RPMI7951 (cell line): ENCODE data around the gene SHC2. TPM values are rescaled to one million over a fixed set of nuclear protein-coding genes. Genes with fewer than 3 reads are reported as not detected.
"Not testable (repeated sequence)": the region's sequence is repeated elsewhere in the genome, so short reads cannot be mapped to it uniquely, and the experiment has no call there.

Source experiments
- DNase-seq: peaks from one replicate; pipeline ENCODE4 v3.0.0-alpha.2; 2012; ENCODE audit warnings: low read depth
- total RNA-seq: library from RNA; depleted of rRNA; stranded (reverse); fragments of >200 nt; shearing (Covaris generic); gene quantifications from 2 replicates; pipeline ENCODE4 v1.2.3, GENCODE V29; 2014

SHC2 gene
- total RNA-seq, 1 experiment from 2014 or later, result not detected

DNA sequence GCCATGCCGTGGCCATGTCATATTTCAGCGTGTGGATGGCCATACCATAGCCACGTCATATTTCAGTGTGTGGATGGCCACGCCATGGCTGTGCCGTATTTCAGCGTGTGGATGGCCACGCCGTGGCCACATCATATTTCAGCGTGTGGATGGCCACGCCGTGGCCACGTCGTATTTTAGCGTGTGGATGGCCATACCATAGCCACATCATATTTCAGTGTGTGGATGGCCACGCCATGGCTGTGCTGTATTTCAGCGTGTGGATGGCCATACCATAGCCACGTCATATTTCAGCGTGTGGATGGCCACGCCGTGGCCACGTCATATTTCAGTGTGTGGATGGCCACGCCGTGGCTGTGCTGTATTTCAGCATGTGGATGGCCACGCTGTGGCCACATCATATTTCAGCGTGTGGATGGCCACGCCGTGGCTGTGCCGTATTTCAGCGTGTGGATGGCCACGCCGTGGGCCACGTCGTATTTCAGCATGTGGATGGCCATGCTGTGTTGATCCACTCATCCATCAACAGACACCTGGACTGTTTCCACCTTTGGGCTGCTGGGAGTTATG, 9.8 kb downstream of the SHC2 start:
- not testable (repeated sequence) for DNase-seq

DNA sequence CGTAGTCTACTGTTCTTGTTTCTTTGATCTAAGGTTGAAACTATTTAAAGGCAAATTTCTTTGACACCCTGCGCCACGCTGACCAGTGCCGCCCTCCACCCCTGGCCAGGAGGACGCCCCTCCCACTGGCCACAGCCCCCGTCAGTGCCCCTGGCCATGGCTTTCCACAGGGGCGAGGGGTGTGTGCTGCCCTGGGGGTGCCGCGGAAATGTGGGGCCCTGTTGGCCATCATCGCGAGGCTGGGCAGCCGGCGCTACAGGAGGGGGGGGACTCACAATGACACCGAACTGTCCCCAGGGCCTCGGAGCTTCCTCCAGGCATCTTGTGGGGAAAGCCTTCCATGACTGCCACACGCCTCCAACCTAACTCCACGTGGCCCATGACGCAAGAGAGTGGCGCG, 10.9 kb downstream of the SHC2 start:
- DNase-seq, result no peak

DNA sequence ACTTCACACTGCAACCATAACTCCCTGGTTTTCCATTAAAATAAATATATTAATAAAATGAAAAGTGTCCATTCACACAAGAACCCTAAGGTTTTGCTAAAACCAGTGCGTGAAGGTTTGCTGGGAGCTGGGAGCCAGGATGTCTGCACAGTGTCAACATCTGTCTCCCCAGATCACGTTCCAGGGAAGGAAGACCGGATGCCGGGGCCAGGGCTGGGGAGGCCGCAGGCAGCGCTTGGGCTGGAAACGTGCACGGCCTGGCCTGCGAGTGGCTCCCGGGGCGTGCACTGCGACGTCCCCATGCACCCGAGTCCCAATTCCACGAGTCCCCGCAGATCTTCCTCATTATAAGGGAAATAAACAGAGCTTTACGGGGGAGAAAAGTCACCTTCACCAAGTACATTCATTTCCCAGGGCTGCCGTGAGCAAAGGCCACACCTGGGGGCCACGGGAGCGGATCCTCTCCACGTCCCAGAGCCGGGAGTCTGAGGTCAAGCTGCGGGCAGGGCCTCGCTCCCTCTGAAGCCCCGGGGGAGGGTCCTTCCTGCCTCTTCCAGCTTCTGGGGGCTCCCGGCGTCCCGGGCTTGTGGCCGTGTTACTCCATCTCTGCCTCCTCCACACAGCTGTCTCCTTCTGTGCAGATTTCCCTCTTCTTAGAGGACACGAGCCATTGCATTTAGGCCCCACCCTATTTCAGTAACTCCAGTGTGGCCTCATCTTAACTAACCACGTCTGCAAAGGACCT, 12.8 kb downstream of the SHC2 start:
- no peak for DNase-seq

DNA sequence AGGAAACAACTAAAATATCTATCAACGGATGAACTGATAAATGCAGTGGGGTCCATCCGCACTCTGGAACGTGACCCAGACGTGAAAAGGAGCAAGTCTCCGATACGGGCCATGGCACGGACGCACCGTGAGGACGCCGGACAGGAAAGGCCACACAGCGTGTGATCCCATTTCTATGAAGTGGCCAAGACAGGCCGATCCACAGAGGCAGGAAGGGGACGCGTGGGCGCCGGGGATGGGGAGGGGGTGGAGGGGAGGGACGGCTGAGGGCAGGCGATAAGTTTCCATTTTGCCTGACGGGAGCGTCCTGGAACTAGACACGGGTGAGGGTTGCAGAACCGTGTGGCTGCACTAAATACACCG, 13.8 kb downstream of the SHC2 start:
- no peak for DNase-seq

DNA sequence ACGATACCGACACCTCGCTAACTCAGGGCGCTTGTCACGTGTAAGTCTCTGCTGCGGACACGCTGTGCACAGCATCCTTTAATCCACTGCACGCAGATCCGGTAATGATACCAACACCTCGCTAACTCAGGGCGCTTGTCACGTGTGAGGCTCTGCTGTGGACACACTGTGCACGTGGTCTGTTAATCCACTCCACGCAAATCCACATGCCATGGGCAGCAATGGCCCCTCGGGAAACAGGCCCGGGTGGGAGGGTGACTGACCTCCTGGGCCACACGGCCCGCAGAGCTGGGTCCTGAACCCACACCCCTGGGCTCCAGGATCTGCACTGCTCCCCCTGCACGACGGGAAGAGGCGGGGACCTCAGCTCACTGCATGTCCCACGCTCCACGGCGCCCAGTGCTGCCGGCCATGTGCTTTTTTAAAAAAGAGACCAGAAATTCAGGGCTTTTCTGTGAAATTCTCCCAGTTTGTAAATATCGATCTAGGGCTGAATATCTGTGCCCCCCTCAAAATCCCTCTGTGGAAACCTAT, 16.1 kb downstream of the SHC2 start:
- no peak for DNase-seq

DNA sequence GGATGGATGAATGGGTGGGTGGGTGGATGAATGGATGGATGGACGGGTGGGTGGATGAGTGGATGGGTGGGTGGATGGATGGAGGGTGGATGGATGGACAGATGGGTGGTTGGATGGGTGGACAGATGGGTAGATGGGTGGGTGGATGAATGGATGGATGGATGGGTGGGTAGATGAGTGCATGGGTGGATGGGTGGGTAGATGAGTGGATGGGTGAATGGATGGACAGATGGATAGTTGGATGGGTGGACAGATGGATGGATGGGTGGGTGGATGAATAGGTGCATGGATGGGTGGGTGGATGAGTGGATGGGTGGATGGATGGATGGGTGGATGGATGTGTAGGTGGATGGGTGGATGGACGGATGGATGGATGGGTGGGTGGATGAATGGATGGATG, 17.8 kb downstream of the SHC2 start:
- DNase-seq, result no peak

DNA sequence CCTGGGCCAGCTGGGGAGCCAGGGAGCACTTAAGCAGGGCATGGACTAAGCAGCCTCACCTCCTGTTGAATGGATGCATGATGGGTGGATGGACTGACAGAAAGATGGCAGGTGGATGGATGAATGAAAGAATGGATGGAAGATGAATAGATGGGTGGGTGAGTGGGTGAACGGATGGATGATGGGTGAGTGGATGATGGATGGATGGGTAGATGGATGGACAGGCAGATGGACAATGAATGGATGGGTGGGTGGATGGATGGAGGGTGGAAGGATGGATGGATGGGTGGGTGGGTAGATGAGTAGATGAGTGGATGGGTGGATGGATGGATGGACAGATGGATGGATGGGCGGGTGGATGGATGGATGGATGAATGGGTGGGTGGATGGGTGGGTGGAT, 18.7 kb downstream of the SHC2 start:
- no peak for DNase-seq

DNA sequence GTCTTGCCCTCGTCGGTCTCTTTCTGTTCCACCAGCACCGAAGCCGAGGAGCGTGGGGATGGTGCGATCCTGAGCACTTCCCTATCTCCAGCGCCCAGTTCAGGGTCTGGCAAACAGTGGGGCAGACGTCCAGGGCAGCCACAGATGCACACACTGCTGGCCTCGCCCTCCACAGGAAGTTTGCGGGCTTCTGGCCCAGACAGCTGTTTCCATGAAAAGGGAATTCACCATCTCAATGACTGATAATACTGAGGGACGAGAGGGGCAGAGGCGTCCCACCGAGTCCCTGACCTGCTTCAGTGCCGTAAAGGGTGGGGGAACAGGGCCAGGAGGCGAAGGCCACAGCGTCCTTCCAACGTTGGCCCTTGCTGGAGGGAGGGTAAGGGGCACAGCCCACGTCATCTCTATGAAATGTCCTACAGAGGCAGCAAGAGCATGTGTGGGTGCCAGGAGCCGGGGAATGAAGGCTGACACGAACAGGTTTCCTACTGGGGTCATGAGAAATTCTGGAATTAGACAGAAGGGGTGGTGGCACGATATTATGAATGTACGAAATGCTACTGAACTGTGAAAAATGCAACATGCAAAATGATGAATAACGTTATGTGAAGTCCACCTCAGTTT, 19.5 kb downstream of the SHC2 start:
- DNase-seq, result no peak

DNA sequence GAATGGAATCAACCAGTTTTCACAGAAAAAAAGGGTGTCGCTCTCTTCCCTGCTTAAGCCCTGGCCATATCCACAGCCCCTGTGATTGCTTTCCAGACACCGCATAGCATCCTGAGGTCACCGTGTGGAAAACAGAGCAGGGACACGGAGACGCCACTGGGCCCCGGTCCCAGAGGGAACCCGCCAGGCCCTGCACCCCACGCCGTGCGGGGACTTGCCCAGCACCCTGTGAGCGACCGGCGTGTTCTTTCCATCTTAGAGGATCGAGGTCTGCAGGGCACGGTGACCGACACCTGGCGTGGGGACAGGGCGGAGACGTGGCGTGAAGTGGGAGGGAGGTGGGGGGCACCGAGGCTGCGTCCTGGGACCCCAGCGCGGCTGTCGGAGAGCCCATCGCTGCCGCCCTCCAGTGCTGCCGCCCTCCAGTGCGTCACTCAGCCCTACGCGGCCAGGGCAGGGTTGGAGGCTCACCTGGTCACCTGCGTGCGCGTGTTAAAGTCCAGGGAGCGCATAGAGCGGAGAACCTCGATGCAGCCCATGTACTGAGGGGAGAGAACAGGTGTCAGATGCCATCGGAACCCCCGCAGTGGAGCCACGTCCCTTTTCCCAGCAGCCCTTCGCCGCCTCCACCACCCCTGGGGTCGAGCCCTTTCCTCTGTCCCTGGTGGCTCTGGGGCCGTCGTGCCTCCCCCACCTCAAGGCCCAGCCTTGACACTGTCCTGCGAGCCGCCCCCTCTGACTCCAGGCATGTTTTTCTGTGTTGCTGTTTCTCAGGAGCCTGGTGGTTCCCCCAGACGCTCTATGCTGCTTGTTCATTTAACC, 20.2 kb downstream of the SHC2 start:
- no peak for DNase-seq

DNA sequence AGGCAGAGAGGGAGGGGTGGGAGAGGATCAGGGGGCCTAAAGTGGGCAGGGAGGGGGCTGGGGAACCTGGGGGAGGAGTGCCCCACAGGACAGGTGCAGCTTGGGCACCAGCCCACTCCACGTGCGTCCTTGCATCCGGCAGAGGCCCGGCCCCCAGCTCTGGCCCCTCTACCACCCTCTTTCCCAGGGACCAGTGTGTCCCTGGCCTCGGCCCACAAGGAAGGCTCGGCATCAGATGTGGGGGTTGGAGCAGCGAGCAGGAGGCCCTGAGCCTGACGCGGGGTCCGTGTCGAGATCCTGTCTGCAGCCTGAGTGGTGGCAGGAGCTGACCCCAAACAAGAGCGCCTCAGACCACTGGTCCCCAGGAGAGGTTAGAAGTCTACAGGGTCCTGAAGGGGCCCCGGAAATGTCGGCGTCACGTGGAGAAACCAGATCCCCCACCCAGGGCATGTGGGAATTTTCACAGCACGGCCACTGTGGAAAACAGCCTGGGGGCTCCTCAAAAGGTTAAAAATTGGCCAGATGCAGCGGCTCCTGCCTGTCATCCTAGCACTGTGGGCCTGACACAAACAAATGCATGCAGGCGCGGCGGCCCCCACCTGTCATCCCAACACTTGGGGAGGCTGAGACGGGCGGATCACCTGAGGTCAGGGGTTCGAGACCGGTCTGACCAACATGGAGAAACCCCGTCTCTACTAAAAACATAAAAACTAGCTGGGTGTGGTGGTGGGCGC, 21.5 kb downstream of the SHC2 start:
- DNase-seq, result no peak

DNA sequence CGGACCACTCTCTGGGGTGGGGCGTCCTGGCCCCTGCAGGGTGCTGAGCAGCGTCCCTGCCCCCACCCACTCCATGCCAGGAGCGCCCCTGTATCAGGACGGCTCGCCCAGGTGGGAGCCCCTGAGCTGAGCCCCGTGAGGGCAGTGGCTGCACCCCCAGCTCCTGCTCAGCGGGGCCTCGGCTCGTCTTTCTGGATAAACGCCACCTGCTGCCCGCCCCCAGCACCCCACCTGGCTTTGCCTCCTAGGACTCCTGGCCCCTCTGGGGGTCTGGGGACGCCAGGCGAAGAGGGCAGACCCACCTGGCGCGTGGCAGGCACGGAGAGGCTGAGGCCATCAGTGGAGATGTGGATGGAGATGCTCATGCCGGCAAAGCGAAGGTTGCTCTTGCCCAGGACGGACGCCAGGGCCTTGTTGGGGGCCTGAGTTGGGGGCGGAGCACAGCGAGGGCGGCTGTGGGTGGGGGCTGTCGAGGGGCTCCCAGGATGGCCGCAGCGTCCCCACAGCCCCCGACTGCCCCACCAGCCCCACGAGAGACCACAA, 22.3 kb downstream of the SHC2 start:
- DNase-seq, result no peak

DNA sequence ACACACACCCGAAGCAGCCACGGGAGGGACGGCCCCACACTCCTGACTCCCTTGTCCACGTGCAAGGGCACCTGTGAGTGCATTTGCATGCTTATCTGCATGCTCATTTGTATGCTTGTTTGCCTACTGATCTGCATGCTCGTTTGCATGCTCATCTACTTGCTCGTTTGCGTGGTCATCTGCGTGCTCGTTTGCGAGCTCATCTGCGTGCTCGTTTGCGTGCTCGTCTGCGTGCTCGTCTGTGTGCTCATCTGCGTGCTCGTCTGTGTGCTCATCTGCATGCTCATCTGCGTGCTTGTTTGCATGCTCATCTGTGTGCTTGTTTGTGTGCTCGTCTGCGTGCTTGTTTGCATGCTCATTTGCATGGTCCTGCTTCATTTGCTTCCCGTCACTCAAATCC, 23.8 kb downstream of the SHC2 start:
- DNase-seq, result no peak

DNA sequence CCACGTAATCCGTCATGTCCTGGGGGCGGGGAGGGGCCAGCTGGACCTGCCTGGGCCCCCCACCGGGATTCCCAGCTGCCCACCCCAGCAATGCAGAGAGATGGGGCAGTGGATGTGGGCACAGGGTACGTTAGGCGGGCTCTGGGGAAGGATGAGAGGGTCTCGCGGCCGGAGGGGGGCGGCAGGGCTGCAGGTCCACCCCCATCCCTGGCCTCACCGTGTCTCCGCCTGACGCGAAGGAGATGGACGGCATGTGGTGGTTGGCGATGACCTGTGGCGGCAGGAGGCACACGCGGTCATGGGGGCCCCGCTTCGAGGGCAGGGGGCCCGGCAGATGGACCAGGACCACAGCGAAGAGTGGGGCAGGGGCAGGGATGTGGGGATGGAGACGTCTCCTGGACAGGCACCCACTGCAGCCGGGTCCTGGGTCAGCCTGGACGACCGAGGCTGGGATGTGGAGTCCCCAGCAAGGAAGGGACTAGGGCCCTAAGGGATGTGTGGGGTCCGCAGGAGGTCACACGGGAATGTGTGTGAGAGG, 24.4 kb downstream of the SHC2 start:
- DNase-seq, result no peak

DNA sequence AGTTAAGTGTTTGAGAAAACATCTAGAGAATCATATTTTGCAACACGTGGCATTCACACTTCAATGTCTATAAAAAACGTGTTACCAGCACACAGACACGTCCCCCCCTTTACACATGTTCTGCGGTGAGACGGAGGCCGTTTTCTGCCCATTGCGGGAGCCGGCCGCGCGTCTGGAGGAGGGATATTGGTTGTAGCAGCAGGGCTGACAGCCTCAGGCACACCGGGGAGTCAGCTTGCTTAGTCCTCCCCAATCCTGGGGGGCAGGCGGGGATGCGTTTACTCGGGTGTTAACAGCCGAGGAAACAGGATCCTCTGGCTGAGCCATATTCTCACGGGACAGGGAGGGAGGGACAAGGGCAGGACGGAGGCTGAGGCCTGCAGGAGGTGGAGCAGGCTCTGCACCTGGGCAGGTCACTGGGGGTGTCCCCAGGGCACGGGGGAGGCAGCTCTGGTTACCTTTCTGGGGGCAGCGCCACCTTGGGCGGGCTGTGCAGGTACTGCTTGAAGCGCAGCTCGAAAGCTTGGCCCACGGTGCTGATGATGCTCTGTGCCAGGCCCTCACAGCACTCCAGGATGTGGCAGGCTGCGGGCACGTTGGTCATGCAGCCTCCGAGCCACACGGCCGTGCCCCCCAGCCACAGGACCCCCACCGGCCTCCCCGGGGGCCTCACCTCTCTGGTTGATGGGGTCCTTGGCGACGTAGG, 25.0 kb downstream of the SHC2 start:
- DNase-seq, result no peak

DNA sequence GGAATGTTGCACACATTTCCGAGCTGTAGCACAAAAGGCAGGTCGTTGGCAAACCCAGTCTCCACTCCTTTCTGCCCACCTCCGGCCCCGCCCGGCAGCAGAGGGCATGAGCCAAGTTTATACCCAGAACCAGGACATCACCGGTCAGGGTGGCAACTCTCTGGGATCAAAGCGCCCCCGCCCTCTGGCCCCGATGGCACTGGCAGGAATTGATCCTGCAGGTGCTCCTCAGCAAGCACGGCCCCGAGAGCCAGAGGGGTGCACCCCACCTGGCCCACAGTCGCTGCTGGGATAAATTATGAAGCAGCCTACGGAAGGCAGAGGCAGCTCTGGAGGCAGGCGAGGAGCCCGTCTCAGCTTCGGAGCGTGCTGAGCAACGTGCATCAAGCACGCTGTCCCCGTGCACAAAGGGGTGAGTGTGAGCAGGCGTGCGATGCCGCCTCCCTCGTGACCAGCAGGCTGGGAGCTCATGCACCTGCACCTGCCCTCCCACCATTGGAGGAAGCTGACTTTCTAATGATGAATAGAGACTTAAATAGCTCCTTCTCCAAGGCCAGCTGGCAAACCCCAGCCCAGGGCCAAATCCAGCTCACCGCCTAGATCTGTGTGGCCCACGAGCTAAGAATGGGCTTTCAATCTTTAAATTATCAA, 25.7 kb downstream of the SHC2 start:
- DNase-seq, result no peak

DNA sequence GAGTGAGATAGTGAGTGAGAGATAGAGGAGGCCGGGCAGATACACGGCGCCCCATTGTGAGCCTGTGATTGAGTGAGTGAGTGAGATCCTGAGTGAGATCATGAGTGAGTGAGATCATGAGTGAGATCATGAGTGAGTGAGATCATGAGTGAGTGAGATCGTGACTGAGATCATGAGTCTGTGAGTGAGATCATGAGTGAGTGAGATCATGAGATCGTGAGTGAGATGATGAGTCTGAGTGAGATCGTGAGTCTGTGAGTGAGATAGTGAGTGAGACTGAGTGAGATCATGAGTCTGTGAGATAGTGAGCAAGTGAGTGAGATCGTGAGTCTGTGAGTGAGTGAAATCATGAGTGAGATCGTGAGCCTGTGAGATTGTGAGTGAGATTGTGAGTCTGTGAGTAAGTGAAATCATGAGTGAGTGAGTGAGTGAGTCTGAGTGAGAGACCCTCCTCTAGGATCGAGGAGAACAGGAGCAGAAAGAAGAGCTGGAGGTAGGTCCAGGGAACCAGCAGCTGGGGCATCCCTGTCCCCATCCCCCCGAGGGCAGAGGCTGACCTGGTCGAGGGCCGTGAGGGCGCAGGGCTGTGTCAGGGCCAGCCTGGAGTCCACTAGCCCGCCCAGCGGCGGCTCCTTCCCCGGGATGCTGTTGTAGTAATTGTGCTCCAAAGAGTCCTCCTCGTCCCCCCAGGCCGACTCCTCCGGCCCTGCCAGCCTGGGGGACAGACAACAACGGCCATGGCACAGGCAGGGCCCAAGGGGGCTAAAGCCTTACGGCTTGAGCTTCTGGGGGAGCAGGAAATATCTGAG, 26.5 kb downstream of the SHC2 start:
- no peak for DNase-seq

DNA sequence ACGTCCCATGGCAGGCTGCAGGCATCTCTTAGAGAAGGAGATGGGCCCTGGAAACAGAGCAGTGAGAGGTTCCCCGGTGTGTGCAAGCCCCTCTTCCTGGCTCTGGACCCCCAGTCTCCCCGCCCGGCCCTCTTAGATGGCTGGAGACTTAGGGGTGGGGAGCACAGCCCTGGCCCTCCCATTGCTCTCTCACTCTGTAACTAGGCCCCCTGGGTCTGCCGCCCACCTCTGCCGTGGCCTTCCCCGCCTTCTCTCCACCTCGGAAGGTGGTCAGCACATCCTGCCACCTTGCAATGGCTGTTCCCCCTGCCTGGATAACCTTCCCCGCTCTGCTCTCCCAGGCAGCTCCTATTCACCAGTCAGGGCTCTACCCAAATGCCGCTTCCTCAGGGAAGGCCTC, 30.1 kb downstream of the SHC2 start:
- DNase-seq, result no peak

DNA sequence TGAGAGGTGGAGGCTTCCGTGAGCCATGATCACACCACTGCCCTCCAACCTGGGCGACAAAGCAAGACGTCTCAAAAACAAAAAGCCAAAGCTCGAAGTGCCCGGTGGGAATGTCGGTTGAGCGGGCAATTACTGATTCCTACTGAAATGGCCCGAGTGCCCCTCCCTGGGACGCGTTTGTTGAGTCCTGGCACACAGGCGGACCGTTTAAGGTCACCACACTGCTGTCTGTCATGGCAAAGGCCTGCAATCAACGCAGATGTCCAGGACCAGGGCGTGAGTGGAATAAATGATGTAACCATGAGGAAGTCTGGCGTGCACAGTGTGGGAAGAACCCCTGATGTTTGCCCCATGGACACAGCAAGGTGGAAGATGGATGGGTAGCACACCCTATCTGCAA, 32.7 kb downstream of the SHC2 start:
- DNase-seq, result no peak

DNA sequence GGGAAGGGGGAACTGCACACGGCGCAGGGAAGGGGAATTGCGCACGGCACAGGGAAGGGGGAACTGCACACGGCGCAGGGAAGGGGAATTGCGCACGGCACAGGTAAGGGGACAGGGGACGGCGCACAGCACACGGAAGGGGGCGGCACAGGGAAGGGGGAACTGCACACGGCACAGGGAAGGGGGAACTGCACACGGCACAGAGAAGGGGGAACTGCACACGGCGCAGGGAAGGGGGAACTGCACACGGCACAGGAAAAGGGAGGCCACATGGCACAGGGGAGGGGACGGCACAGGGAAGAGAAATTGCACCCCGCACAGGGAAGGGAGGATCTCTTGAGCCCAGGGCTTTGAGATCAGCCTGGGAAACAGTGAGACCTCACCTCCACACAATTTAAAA, 33.2 kb downstream of the SHC2 start:
- DNase-seq, result not testable (repeated sequence)
